Bone marrow (tissue), 2 donors: ENCODE data around the gene HOXB8.

Source experiments
- DNase-seq, 2 donors: peaks; one replicate each; lab custom pipeline; 2025; lab: John Stamatoyannopoulos, UW

The HOXB8 gene

DNA sequence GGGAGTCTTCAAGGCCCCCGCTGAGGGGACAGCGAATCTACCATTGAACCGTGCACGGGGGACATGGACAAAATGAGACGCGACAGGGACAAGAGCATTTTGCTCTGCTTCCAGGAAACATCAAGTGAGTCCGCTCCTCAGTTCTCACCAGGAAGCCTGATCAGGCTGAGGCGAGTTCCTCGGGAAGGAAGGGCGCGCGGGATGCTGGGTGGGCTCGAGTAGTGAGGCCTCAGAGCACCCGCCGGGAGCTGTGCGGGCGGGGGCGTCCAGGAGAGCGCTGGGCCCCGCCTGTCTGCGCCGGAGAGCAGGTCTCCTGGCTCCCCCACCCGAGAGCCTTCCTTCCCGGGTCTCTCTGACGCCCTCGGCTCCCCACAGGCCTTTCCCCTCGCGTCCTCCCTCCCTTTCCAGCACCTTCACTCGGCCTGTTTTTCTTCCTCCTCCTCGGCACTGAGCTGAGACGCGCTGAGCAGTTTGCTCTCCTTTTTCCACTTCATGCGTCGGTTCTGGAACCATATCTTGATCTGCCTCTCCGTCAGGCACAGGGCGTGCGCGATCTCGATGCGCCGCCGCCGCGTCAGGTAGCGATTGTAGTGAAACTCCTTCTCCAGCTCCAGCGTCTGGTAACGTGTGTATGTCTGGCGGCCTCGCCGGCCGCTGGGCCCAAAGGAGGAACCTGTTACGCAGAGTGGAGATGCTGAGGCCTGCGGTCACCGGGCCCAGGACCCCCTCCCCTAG lies 18.9 kb downstream of the HOXB8 start:
- DNase-seq = peak in 1 of 2 donors; percentile 56

DNA sequence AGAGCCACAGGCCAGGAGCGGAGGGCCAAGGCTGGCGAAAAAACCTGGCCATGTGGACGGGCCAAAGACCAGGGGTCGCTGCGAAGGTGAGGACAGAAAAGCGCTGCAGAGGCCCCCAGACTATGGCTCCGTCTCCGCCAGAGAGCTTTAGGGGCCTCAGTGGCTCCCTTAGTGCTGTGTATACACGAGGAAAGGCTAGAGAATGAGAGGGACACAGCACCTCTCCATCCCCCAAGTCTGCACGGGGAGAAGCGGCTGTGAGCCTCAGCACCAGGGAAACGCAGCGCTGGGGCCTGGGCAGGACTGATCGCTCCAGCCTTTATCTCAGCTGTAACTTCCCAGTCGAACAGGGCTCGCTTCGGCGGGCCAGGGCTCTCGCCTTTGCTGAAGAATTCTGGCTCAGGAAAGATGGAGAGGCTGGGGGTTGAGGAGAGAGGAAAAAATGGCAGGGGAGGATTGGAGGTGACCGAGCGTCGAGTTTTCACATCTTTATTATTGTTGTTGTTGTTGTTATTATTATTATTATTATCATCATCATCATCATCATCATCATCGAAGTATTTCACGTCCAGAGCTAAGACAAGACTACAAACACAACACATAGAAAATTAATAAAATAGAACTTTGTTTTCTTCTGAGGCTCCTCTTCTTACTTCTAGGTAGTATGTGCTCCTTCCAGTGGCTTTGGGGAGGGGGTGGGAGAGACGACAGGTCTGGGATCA lies 19.7 kb downstream of the HOXB8 start:
- DNase-seq = no peak

DNA sequence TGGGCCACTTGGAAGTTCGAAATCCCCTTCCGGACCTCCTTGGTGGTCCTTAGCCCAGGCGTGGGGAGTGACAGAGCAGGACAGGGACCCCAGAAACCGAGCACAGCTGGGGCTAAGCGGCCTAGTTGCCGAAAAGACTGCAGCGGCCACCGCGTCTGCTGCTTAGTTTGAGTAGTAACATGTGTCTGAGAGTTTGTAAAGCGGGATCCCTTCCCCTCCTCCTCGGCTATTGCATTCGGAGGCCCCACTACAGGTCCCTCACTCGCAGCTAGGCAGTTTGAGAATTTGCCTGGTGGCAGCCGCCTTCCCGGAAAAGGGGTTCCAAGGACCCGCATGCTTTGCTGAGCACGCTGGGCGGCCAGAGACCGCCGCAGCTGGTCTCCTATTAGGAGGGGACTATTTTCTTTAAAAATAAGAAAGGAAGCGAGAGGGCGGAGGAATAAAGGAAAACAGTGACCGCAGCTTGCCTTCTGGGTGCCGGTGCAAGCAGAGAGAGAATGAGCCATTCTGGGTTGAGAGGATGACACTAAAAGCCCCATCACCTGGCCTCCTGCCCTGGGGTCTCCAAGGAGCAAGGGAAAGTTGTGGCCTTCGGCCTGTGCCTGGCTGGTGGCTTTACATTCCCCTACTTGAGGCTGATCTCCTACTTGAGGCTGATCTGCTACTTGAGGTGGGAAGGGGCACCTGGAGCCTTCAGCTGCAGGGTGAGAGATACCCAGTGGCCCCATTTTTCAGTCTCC lies 20.4 kb downstream of the HOXB8 start:
- no peak for DNase-seq

DNA sequence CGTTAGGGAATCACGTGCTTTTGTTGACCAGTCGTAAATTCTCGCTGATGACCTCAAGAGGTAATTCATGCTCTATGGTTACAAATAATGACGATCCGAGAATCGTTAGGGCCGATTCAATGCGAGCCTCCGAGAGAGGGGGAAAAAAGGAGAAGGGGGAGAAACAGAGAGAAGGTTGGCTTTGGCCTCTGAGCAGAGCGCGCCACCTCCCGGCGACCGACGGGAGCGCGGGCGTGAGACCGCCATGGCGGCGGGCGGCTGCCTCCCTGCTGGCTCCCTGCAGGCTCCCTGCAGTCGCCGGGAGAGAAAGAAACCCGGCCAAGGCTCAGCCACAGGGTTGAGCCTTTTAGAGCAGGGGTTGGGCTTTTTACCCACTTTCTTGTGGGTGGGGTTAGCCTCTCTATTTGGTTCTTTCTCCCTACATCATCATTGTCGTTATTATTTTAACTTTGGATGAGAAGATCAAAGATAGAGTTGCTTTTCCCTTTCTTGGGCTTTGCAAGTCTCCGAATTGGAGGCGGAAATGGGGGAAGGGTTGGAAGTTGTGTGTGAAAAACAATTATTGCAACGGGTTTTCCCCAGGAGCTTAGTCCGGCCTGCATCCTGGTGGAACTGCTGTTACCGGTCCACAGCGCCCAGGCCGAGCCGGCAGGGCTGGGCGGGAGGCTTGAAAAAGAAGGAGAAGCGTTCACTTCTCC lies 21.1 kb downstream of the HOXB8 start:
- DNase-seq = peak; percentile 24 to 80

DNA sequence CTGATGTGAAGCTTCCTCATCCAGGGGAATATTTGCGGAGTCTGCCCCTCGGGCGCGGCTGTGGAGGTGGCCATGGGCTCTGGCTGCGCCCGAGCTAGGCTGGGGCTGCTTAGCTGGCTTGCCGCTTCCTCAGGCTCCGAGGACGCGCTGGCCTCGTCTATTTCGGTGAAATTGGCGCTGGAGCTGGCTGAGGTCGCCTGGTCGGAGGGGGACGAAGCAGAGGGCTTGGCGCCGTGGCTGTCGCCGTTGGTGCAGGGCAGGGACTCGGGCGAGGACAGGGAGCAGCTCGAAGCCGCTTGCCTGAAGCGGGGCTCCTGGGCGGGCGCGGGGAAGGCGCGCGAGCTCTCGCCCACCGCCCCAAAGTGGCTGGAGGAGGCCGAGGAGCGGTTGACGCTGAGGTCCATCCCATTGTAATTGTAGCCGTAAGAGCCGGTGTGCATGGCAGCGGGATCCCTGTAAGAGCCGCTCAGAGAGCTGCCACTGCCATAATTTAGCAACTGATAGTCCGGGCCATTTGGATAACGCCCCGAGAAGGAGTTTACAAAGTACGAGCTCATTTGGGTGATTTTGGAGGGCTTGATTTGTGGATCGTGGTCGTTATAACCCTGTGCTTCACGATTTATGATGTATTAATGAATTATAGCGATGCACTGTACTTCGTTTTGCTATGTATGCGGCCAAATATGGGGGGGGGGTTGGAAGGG lies 21.8 kb downstream of the HOXB8 start, which contains the start of gene HOXB5:
Gene HOXB5, minus strand, starts transcription at position 654 of the 704 bp plus-strand sequence. Its CDS starts 97 bp downstream, at position 557.
- DNase-seq = peak in 1 of 2 donors; percentile 57

DNA sequence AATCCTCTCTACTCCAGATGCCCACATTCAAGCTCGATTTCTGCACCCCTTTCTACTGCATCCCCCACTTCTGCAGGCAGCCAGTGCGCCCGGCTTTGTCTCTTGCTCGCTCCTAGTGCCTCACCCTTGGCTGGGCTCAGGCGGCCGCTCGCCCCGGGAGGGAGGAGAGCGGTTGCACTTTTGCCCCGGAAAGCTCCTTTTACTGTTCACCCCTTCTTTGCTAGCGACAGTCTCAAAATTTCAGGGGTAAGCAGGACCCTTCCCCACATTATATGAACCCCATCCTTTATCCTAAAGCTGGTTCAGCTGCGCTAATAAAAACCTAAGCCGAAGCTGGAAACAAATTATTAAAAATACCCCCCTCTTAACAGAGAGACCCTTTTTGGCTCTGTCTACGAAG lies 22.5 kb downstream of the HOXB8 start:
- DNase-seq = no peak

DNA sequence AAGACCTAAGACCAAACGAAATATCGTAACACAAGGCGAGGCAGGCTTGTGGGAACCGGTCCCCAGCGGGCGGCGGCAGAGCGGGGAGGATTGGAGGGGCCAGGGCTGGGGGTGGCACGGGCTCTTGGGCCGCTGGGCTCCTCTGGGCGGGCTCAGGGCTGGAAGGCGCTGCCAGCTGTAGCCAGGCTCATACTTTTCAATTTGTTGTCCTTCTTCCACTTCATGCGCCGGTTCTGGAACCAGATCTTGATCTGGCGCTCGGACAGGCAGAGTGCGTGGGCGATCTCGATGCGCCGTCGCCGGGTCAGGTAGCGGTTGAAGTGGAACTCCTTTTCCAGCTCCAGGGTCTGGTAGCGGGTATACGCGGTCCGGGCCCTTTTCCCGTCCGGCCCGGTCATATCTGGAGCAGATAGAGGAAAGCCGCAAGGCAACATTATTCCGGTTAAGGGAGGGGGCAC lies 23.0 kb downstream of the HOXB8 start:
- DNase-seq = peak in 1 of 2 donors; percentile 67

DNA sequence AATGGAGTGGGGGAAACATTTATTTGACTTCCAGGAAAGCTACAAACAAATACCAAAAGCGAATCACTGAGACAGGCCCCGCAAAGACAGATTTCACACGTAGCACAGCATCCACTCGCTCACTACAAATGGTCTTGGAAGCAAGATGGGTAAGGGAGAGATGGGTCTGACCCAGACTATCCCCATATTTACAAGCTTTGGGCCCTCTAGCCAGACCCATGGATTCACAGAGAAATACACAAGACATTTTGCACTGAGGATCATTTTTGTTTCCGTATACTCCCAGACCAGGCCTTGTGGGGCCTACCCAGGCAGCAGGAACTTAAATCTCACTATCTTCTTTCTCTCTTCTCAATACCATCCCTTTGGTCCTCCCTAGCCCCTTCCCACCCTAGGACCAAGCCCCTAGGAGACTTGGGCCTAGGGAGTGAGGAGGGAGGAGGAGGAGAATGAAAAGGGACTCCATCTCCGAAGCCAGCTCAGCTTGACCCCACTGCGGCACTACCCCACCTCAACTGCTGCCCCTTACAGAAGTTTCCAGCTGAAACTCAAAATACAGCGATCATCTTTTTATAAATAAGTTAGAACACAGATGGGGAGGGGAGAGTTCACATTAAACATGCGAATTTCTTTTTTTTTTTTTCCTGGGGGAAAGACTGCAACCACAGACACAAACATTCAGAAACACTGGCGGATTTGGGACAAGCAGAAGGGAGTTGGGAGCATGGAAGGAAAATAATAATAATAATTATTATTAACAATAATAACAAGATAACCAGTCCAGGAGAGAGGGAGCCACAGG lies 23.6 kb downstream of the HOXB8 start:
- DNase-seq = peak in 1 of 2 donors; percentile 32

DNA sequence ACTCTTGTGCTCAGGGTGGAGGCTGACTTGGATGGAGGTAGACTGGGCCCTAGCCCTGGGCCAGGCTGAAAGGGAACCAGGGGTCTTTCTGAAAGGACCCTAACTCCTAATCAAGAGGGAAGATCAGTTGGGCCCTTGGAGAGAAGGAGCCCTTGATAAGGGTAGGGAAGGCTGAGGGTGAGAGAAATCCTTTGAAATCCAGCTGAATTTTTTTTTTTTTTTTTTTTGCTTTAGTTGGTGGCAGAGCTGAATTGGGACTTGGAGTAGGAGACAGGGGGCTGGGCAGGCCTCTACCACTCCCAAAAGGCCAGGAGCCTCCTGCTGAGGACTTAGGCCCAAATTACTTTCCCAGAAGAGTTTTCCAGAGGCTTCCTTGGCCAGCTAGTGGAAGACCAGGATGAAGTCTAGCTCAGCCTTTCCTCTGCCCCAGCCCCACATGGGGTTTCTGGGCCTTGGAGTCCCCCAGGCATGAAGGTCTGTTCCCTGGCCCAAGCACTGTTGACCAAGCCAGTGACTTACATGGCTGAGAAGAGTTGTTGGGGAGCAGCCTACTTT lies 24.4 kb downstream of the HOXB8 start:
- no peak for DNase-seq

DNA sequence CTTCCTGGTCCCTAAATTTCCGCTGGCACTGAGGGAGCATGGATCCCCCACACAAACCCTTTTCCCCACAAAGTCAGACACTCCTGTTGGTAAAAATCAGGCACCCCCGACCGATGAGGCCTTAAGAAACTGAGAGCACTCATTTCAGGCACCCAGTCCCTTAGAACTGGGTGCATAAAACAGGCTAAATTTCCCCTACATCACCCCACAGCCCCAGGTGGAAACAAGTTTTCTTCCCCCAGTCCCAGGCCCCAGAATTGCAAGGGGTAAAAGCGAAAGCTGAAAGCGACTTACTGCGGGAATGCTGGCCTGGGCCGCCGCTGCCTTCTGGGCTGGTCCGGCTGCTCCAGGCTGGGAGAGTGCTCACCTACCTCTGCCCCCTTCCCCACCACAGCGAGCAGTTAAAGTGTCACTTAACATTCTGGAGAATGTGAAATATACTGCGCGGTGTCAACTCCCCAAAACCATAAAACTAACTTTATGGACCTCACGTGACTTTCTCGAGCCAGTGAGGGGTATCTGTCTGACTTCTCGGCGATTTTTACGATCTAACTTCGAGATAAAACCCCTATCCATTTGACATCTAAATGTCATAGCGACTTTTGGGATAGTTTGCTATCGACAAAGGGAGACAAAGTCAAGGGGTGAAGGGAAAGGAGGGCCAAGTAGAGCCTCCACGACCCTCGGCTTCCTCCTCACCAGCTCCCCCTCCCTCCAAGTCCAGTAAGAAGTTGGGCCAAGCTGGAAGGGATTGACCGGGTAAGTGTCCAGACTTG lies 25.1 kb downstream of the HOXB8 start, which contains the start of gene HOXB3:
Gene HOXB3, minus strand, starts transcription at position 411 of the 776 bp plus-strand sequence. CDS start 37,767 bp downstream, outside the sequence.
- DNase-seq = peak in 1 of 2 donors; percentile 37

DNA sequence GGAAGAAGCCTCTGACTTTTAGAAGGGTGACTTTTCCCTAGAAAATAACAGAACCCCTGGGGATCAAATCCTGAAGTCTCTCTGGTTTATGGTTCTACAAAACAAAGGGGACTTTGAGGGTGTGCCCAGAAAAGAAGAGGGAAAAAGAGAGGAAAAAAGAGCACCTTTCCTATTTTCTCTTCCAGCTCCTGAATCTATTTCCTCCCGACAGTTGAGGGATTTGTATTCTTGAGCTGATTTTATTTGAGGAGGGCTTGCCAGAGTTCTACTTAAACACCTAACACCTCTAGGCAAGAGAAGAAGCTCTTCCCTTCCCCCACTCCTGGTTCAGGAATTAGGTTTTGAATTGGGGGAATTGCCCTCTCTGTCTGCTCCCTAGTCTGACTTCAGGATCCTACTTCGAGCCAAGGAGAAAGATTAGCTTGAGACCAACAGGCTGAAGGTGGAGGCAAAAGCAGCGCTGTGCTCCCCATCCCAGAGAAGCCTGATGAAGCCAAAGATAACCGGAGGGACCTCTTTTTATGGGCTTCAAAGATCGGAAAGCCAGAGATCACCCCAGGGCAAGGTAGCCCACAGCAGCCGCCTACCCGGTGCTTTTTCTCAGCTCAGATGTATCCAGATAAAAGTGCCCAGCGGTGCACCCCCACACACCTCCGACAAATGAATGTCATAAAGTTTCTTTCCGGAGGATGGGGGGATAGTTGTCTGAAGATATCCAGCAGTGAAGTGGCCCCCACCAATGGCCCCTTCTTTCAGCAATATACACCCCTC lies 25.8 kb downstream of the HOXB8 start:
- DNase-seq = no peak

DNA sequence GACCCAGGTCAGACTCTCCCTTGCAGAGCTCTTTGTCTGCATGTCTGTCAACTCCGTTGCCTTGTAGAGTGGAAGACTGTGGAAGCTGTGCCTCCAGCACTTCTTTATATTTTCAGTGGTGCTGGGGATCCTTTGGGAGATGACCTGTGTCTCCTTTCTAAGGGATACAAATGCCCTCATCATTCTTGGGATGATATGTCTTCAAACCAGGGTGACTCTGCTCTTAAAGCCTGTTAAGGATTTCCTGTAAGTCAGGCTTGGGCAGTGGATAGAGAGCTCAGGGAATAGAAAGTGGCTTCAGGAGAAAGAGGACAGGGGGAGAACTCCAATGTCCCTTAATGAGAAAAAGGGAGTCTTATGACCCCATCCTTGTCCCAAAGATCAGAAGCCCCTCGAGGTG lies 26.6 kb downstream of the HOXB8 start:
- DNase-seq = no peak

DNA sequence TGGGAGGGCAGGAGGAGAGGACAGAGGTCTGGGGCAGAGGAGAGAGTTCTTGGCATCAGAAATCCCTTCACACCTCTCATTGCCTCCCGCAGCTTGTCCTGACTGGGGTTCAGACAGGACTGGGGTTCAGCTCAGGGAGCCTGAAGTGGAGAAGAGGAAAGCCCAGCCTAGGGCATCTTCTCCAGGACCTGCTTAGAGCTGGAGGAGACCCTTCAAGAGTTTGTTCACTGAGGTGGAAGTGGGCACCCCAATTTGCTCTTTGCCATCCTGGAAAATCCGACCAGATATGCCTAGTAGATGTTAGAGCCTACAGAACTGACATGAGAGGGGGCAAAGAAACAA lies 27.0 kb downstream of the HOXB8 start:
- no peak for DNase-seq

DNA sequence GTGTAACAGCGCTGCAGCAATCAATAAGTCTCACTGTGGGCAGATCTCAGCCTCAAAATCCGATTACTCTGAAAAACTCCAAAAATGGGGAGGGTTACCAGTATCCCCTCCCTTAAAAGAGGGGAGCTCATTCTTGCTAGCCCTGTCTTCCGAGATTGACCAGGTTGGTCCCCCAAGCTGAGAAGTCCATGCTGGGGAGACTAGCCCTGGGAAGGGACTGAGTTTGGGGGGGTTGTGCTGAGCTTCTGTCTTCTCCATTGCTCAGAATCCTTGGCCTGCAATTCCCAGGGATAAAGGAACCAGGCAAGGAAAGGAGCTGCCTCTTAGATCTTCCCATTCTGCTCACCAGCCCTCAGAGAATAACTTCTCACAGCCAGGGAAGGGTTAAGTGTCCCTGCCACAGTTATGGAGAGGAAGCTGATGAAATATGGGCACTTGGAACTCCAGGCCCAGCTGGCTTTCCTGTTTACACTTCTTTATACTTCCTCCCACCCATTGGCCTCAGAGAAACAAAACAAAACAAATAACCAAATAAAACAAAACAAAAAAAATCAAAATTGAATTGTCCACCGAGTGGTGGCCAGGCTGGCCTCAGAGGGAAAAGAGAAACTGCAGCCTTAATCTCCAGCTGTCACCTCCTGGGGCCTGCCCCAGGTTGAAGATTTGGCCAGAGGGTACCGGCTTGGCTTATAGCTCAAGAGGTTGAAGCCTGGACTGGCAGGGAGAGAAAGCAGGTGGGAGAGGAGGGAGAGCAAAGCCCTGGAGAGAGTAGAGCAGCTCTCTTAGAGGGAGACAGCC lies 27.6 kb downstream of the HOXB8 start:
- no peak for DNase-seq

DNA sequence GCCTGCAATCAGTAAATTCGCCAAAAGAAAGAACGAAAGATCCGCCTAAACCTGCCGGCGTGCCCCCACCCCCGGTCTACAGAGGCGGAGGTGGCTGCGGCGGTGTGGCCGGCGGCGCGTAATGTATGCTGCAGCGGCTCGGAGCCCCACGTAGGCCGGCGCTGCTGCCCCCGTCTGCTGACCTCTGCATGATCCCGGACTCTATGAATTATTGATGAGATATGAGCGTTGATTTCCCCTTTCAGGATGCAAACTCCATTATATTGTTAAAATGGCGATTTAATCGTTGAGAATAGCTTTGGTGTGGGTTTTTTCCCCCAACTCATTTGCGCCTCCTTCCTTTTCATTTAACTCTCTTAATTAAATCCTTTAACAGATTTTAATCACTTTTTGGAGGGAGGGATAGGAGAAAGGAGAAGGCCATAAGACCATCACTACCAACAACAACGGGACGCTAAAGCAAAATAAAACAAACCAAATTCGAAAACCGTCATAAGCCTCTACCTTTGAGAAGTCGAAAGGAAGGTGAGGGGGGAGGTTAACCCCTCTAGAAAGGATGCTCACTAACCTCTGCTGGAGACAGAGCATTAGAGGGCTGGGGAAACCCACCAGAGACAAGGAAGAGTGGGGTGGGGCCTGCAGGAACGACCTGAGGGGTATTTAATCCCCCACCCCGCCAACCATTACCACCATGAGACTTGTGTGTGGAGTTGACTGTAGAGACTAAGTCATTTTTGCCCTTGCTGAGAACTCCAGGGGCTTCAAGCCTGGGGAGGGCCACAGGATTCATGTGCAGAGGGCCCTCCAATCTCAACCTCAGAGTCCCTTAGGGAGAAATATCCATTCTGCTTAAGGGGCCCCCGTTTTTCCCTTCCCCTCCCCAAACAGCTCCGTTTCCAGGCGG lies 28.5 kb downstream of the HOXB8 start:
- DNase-seq = peak in 1 of 2 donors; percentile 42

DNA sequence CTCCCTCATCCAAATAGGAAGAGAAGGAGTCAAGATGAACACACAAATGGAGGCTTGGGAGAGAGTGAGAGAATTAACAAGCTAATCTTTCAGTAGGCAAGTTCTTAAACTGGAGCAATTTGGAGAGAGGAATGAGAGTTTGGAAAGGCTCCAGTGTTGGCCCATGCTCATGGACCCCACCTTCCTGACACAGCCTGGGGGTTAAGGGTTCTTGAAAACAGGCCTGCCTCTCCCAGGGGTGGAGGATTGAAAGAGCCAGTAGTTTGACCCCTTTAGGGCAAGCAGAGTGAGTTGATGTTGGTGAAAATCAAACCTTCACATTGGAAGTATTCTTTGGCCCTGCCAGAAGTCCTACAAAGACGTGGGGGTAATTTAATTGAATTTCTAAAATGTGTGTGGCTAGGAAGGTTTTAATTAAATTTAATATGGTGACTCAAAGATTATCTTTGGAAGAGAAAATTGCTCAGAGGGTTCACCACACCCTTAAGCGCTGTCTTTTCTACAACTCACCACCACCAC lies 30.8 kb downstream of the HOXB8 start:
- DNase-seq = no peak
